ENCODE data around the gene MEGF6. TPM values are rescaled to one million over a fixed set of nuclear protein-coding genes. Genes with fewer than 3 reads are reported as not detected.

The MEGF6 gene
- total RNA-seq, 2 donors from 2014 or later = 22.4 to 24.9 TPM

DNA sequence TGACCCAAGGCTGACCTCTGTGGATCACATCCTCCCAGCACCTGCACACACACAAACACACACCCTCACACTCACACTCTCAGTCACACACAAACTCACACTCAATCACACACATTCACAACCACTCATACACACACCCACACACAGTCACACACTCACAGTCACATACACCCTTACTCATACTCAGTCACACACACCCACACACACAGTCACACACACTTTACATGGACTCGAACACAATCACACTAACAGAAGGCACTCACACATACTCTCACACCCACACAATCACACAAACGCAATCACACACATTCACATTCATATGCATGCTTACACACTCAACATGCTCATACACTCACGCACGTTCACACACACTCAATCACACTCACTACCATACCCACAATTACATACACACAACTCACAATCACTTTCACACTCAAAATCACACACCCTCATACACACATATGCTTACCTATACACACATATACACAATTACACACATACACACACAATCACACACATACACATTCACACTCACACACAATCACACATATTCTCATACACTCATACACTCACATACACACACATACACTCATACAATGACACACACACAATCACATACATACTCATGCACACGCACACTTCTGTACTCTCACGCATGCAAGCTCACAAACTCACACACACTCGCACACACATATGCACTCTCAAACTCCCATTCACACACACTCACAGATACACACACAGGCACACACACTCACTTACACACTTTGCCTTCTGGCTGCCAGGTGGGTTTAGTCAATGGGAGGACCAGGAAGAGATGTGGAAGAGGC is 6.1 kb downstream of the MEGF6 start:
- intact Hi-C loops (cut with DNase I) = no loop called here
- peaks cover 3% of the 10 kb centered on the region for H3K4me1 ChIP-seq
- H3K27ac ChIP-seq = no peak overlapping the region
- H3K27me3 ChIP-seq = peaks cover 0 to 7% of the 10 kb centered on the region in 2 donors
- no peaks in the 10 kb centered on the region for H3K36me3 ChIP-seq (replicated peaks in 1 of 2; ENCODE audit: insufficient read depth in 1 of 2, low read depth in 2 of 2)
- peaks cover 0 to 5% (median 0%) of the 10 kb centered on the region in 3 donors for H3K9me3 ChIP-seq
- DNase-seq (no peak), ATAC-seq (no peak)
- 88 to 89% methylated on average over 7 of the region's 7 CpGs for WGBS, 2 donors
- H3K4me3 ChIP-seq = no peak overlapping the region
- TF ChIP-seq CTCF (IDR thresholded peaks at IDR 0.05) (no peak), POLR2A (IDR thresholded peaks at IDR 0.05) (no peak)

DNA sequence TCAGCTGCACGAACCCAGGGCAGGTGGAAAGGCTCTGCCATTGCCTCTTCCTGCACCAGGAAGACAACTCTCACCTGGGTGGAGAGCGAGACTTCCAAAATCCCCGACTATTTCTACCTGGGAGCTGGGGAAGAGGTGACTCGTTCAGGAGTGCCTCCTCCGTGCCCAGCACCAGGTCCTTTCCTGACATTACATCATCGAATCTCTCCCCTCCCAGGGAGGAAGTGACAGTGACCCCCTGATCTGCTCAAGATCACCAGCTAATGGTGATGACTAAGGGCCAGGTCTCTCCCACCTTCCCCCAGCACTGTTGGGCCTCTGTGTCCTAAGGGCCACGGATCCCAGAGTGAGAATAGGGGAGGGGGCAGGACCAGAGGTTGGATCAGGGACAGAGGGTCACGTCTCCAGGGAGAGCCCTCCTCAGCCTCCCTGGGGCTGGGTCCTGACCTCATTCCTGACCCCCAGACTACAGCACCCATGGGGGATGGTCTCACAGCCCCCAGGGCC is 6.8 kb downstream of the MEGF6 start:
- Histone ChIP-seq H3K27me3 (no peaks in the 10 kb centered on the region), H3K27ac (no peak overlapping the region), H3K9me3 (peaks cover 0 to 5% (median 0%) of the 10 kb centered on the region in 3 donors), H3K4me3 (no peak overlapping the region), H3K4me1 (no peaks in the 10 kb centered on the region), H3K36me3 (replicated peaks in 1 of 2; ENCODE audit: insufficient read depth in 1 of 2, low read depth in 2 of 2) (no peaks in the 10 kb centered on the region)
- DNase-seq (no peak), ATAC-seq (no peak)
- 72 to 77% methylated on average over 6 to 8 of the region's 8 CpGs for WGBS, 2 donors
- TF ChIP-seq CTCF (IDR thresholded peaks at IDR 0.05) = no peak
- no peak for TF ChIP-seq POLR2A (IDR thresholded peaks at IDR 0.05)
- intact Hi-C loops (cut with DNase I) = no loop called here

DNA sequence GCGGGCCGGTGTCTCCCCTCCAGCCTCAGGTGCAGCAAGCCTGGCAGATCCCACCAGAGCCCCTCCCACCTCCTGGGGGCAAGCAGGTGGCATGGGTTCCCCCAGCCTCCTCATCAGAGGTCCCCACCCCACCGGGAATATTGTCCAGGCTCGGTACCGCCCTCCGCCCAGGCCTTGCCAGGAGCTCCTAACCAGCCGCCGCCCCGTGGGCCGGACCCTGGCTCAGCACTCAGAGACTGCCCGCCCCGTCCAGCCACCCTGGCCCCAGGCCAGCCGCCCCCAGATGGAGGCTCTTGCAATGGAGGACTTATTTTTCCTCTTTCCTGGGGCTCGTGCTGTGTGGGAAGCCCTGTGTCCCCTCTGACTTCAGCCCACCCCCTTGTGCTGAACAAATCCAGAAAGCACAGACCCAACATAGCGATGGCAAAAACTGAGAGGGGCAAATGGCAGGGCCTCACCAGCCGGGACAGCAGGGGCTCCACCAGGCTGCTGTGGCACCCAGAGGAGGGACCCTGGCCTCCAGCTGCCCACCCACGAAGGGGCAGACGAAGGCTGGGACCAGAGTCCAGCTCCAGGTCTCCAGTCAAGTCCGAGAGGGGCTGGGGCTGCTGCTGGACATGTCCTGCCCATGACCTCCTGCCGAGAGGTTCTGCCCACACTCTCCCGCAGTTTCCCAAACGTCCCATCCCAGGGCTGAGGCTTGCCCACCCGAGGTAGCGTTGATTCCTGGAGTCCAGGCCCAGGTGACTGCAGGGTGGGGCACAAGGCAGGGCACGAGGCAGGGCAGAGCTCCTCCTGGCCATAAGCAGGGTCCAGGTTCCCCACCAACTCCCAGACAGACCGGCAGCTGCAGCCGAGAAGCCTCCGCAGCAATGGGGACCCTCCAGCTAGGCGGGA is 7.5 kb downstream of the MEGF6 start:
- ATAC-seq (no peak), DNase-seq (no peak)
- Histone ChIP-seq H3K36me3 (replicated peaks in 1 of 2; ENCODE audit: insufficient read depth in 1 of 2, low read depth in 2 of 2) (no peaks in the 10 kb centered on the region), H3K27me3 (no peaks in the 10 kb centered on the region), H3K4me1 (peaks cover under 1% of the 10 kb centered on the region), H3K27ac (no peak overlapping the region), H3K9me3 (peaks cover 0 to 5% (median 0%) of the 10 kb centered on the region in 3 donors), H3K4me3 (no peak overlapping the region)
- 85 to 98% methylated on average over 6 to 28 of the region's 29 CpGs for WGBS, 2 donors
- intact Hi-C loops (cut with DNase I) = no loop called here
- TF ChIP-seq POLR2A (IDR thresholded peaks at IDR 0.05) (no peak), CTCF (IDR thresholded peaks at IDR 0.05) (no peak)

GRCh38 chr1:3603156-3603555 is 8.2 kb downstream of the MEGF6 start:
- Histone ChIP-seq H3K9me3 (peaks cover 0 to 5% (median 0%) of the 10 kb centered on the region in 3 donors), H3K36me3 (replicated peaks in 1 of 2; ENCODE audit: insufficient read depth in 1 of 2, low read depth in 2 of 2) (no peaks in the 10 kb centered on the region), H3K4me3 (no peak overlapping the region), H3K4me1 (peaks cover 7% of the 10 kb centered on the region), H3K27ac (no peak overlapping the region), H3K27me3 (no peaks in the 10 kb centered on the region)
- no peak for DNase-seq
- TF ChIP-seq CTCF (IDR thresholded peaks at IDR 0.05) (no peak), POLR2A (IDR thresholded peaks at IDR 0.05) (no peak)
- WGBS, 2 donors = 67 to 80% methylated on average over 1 to 8 of the region's 11 CpGs
- intact Hi-C loops (cut with DNase I) = no loop called here
- ATAC-seq = no peak

Data from body of pancreas (tissue), 4 donors.